Tibial artery (tissue), 4 donors: ENCODE results near the gene HAS3.

Experiments
- DNase-seq, 2 donors: peaks; one replicate each; pipeline ENCODE4 v3.0.0-alpha.2; 2019
- H3K27ac ChIP-seq, 2 donors: fragments of 200-600 bp; sonication (generic) in 1 of 2; 1 replicate in 1 of 2; 2 replicates in 1 of 2; pipeline ENCODE4 v1.5.1; 2018 to 2019; ENCODE audit warnings: mild to moderate bottlenecking in 1 of 2
- H3K27me3 ChIP-seq, 2 donors: fragments of 200-600 bp; sonication (generic) in 1 of 2; one replicate each; pipeline versions ENCODE4 v1.5.1 to v1.6.0; 2016 to 2019
- H3K36me3 ChIP-seq, 3 donors: fragments of 200-600 bp; sonication (generic) in 2 of 3; one replicate each; pipeline ENCODE4 v1.5.1; 2016 to 2019; ENCODE audit warnings: mild to moderate bottlenecking in 2 of 3
- H3K4me1 ChIP-seq, 4 donors: fragments of 200-600 bp; sonication (generic) in 2 of 4; 1 replicate in 3 of 4; 2 replicates in 1 of 4; pipeline ENCODE4 v1.5.1; 2016 to 2019
- H3K4me3 ChIP-seq, 2 donors: fragments of 200-600 bp; sonication (generic) in 1 of 2; 1 replicate in 1 of 2; 2 replicates in 1 of 2; pipeline ENCODE4 v1.5.1; 2018 to 2019; ENCODE audit warnings: mild to moderate bottlenecking in 2 of 2
- H3K9me3 ChIP-seq, 3 donors: fragments of 200-600 bp; sonication (generic) in 1 of 3; one replicate each; pipeline ENCODE4 v1.5.1; 2016 to 2019
- intact Hi-C: fragments of 100-400 bp; cut with DNase I; formaldehyde crosslinking; loops from one replicate; pipeline ENCODE4 v1.15.0; 2023; ENCODE audit warnings: low total_unique reads
- TF ChIP-seq, protein P1 (sequence below), 2 experiments: fragments of 200-600 bp in 1 of 2; fragments of 450-650 bp in 1 of 2; IDR thresholded peaks; one replicate each; pipeline ENCODE4 v1.5.1; 2017 to 2019; ENCODE audit warnings: antibody characterized with exemption in 2 of 2, mild to moderate bottlenecking in 1 of 2, moderate library complexity in 1 of 2

HAS3 gene

DNA sequence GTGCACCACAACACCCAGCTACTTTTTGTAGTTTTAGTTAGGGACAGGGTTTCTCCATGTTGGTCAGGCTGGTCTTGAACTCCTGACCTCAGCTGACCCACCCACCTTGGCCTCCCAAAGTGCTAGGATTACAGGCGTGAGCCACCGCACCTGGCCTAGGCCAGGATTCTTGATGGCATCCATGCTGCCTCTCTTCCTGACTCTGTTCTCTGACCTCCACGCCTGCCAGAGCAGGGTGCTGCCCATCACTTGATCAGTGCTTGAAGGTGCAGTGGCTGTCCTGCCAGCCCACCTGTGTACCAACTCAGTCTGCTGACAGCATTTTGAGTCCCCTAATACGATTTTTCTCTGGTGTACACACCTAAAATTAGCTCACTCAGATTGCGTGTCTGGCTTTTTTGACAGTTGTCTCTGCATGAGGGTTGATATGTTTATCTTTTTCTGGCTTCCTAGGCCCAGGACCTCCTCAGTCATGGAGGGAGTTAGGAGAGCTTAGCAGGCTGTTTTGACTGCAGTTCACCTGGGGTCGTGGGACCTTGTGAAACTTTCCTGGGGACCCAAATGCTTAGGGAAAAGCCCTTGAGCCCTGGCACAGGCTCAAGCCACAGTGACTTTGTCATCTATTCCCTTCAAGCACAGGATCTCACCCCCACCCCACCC, 5.9 kb downstream of the HAS3 start:
- peak in 1 of 2 donors; percentile 7 for DNase-seq
- intact Hi-C loops = no loop called here
- Histone ChIP-seq H3K27ac (no peak overlapping the region), H3K36me3 (peaks cover 22 to 58% (median 50%) of the 10 kb centered on the region in 3 donors), H3K27me3 (peaks cover 0 to 2% of the 10 kb centered on the region in 2 donors), H3K4me1 (peaks cover 13 to 31% (median 21%) of the 10 kb centered on the region in 4 donors), H3K4me3 (no peak overlapping the region), H3K9me3 (no peaks in the 10 kb centered on the region)
- TF ChIP-seq, protein P1, sequence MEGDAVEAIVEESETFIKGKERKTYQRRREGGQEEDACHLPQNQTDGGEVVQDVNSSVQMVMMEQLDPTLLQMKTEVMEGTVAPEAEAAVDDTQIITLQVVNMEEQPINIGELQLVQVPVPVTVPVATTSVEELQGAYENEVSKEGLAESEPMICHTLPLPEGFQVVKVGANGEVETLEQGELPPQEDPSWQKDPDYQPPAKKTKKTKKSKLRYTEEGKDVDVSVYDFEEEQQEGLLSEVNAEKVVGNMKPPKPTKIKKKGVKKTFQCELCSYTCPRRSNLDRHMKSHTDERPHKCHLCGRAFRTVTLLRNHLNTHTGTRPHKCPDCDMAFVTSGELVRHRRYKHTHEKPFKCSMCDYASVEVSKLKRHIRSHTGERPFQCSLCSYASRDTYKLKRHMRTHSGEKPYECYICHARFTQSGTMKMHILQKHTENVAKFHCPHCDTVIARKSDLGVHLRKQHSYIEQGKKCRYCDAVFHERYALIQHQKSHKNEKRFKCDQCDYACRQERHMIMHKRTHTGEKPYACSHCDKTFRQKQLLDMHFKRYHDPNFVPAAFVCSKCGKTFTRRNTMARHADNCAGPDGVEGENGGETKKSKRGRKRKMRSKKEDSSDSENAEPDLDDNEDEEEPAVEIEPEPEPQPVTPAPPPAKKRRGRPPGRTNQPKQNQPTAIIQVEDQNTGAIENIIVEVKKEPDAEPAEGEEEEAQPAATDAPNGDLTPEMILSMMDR (IDR thresholded peaks at IDR 0.05) = no peak

DNA sequence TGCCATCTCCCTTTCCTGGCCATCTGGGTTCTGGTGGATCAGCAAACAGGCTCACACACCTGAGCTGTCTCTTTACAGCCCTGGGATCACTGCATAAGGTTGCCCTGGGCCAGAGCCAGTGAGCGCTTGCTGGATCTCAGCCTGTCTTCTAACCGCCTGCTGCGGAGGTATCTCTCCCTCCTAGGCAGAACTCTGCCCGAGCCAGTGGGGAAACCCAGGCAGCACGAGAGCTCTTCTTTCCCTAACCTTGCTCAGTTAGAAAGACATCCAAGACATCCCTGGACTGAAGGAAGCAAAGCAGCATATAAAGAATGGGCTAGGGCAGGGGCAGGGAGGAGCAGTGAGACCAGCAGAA, 6.4 kb downstream of the HAS3 start:
- intact Hi-C loops = no loop called here
- H3K27me3 ChIP-seq = peaks cover 0 to 2% of the 10 kb centered on the region in 2 donors

DNA sequence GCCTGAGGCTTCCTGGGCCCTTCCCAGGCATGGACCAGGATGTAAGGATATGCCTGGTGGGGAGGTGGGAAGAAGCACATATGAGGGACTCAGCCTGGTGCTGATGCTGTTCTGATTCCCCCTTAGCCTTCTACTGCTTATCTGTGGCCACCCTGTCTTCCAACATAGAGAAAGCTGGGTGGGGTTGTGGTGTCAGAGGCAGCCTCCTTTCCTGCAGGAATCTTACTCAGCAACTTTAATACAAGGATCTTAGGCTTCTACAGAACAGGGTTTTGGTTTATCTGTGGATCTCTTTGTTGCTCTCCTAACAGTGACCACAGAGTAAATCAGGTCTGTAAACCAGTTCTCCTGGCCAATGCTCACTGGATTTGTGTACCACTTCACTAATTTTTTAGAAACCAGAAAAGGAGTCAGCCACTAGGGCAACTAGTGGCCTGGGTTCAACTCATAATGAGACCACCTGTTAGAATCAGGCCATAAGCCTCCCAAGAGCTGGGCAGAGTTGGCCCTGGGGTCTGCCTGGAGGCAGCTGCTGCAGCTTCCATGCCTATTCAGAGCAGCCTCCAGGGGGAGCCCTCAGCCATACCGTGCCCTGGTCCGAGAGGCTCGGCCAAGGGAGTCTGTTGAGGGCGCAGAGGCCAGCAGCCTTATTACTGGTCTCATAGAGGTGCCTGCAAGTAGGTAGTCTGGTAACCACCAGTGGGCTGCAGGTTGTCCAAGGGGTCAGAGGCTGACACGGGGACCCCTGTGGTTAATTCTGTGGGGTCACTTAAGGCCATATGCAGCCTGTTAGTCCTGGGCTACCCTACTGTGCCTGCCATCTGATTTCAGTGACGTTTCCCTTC, 7.1 kb downstream of the HAS3 start:
- DNase-seq = peak in 1 of 2 donors; percentile 55
- H3K27ac ChIP-seq = no peak overlapping the region

More for the DNA sequence above, 6.4 kb downstream of the HAS3 start:
- peak in 1 of 2 donors; percentile 45 for DNase-seq
- TF ChIP-seq, protein P1 (IDR thresholded peaks at IDR 0.05) = no peak
- Histone ChIP-seq H3K9me3 (no peaks in the 10 kb centered on the region), H3K4me1 (peaks cover 8 to 26% (median 18%) of the 10 kb centered on the region in 4 donors), H3K27ac (no peak overlapping the region), H3K36me3 (peaks cover 22 to 60% (median 55%) of the 10 kb centered on the region in 3 donors), H3K4me3 (no peak overlapping the region)

DNA sequence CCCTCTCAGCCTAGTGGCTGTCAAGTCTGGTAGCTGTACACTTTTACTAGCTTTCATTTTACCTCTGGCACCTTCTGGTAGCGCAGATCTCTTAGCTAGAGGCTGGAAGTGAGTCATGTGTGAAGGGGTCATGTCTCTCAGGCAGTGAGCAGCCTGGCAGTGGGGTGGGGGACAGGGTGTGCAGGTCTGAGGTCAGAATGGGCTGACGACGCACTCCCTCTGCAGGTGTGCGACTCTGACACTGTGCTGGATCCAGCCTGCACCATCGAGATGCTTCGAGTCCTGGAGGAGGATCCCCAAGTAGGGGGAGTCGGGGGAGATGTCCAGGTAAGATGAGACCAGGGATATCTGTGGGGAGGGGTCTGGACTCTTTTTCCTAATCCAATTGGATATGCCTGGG, 7.8 kb downstream of the HAS3 start:
- TF ChIP-seq, protein P1 (IDR thresholded peaks at IDR 0.05) = no peak
- Histone ChIP-seq H3K9me3 (no peaks in the 10 kb centered on the region), H3K4me1 (peaks cover 0 to 12% (median 6%) of the 10 kb centered on the region in 4 donors), H3K27ac (no peak overlapping the region), H3K4me3 (no peak overlapping the region), H3K27me3 (no peaks in the 10 kb centered on the region), H3K36me3 (peaks cover 22 to 68% (median 63%) of the 10 kb centered on the region in 3 donors)
- intact Hi-C loops = no loop called here
- DNase-seq = no peak

More for the DNA sequence above, 7.1 kb downstream of the HAS3 start:
- H3K27me3 ChIP-seq = peaks cover 0 to 2% of the 10 kb centered on the region in 2 donors
- intact Hi-C loops = no loop called here
- peaks cover 2 to 19% (median 13%) of the 10 kb centered on the region in 4 donors for H3K4me1 ChIP-seq
- no peak overlapping the region for H3K4me3 ChIP-seq
- TF ChIP-seq, protein P1 (IDR thresholded peaks at IDR 0.05) = peak; percentile 40 to 64
- no peaks in the 10 kb centered on the region for H3K9me3 ChIP-seq
- H3K36me3 ChIP-seq = peaks cover 22 to 63% (median 57%) of the 10 kb centered on the region in 3 donors

DNA sequence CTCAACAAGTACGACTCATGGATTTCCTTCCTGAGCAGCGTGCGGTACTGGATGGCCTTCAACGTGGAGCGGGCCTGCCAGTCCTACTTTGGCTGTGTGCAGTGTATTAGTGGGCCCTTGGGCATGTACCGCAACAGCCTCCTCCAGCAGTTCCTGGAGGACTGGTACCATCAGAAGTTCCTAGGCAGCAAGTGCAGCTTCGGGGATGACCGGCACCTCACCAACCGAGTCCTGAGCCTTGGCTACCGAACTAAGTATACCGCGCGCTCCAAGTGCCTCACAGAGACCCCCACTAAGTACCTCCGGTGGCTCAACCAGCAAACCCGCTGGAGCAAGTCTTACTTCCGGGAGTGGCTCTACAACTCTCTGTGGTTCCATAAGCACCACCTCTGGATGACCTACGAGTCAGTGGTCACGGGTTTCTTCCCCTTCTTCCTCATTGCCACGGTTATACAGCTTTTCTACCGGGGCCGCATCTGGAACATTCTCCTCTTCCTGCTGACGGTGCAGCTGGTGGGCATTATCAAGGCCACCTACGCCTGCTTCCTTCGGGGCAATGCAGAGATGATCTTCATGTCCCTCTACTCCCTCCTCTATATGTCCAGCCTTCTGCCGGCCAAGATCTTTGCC, 9.0 kb downstream of the HAS3 start:
- intact Hi-C loops = no loop called here
- no peak for DNase-seq
- H3K9me3 ChIP-seq = no peaks in the 10 kb centered on the region
- H3K4me3 ChIP-seq = no peak overlapping the region
- no peaks in the 10 kb centered on the region for H3K27me3 ChIP-seq
- peaks cover 0 to 11% (median 4%) of the 10 kb centered on the region in 4 donors for H3K4me1 ChIP-seq
- TF ChIP-seq, protein P1 (IDR thresholded peaks at IDR 0.05) = no peak
- no peak overlapping the region for H3K27ac ChIP-seq
- peaks cover 31 to 77% (median 73%) of the 10 kb centered on the region in 3 donors for H3K36me3 ChIP-seq
